Spleen (tissue), 11 donors: ENCODE measurements around the gene SERBP1. TPM values are rescaled to one million over a fixed set of nuclear protein-coding genes. Genes with fewer than 3 reads are reported as not detected.
A peak's percentile ranks its signal among the peaks of the same experiment; 100 is the strongest.
"Not testable (repeated sequence)": the region's sequence is repeated elsewhere in the genome, so short reads cannot be mapped to it uniquely, and the experiment has no call there.

ENCODE experiments used
- DNase-seq: peaks from one replicate; pipeline ENCODE4 v3.0.0-alpha.2; 2020
- H3K27ac ChIP-seq, 8 donors: fragments of 200-600 bp; sonication (generic) in 7 of 8; 1 replicate in 4 of 8; 2 replicates in 4 of 8; pipeline versions ENCODE4 v1.5.0 to v1.8.0; 2016 to 2021; ENCODE audit warnings: inconsistent platforms in 4 of 8, mild to moderate bottlenecking in 4 of 8, moderate library complexity in 1 of 8
- H3K27me3 ChIP-seq, 7 donors: fragments of 200-600 bp; sonication (generic) in 6 of 7; replicated peaks in 1 of 7; 1 replicate in 4 of 7; 2 replicates in 3 of 7; pipeline versions ENCODE4 v1.5.0 to v1.8.0; 2016 to 2021; ENCODE audit warnings: inconsistent platforms in 3 of 7, mild to moderate bottlenecking in 1 of 7
- H3K36me3 ChIP-seq, 6 donors: fragments of 200-600 bp; sonication (generic) in 5 of 6; 1 replicate in 4 of 6; 2 replicates in 2 of 6; pipeline versions ENCODE4 v1.5.0 to v1.8.0; 2016 to 2021; ENCODE audit warnings: inconsistent platforms in 2 of 6
- H3K4me1 ChIP-seq, 6 donors: fragments of 200-600 bp; sonication (generic) in 5 of 6; 1 replicate in 3 of 6; 2 replicates in 3 of 6; pipeline versions ENCODE4 v1.5.0 to v1.8.0; 2016 to 2021; ENCODE audit warnings: inconsistent platforms in 3 of 6
- H3K4me3 ChIP-seq, 8 donors: fragments of 200-600 bp; sonication (generic) in 7 of 8; 1 replicate in 4 of 8; 2 replicates in 4 of 8; pipeline versions ENCODE4 v1.5.0 to v1.8.0; 2016 to 2021; ENCODE audit warnings: inconsistent platforms in 4 of 8, mild to moderate bottlenecking in 4 of 8, moderate library complexity in 2 of 8
- H3K9me3 ChIP-seq, 8 donors: fragments of 200-600 bp; sonication (generic) in 7 of 8; 1 replicate in 4 of 8; 2 replicates in 4 of 8; pipeline versions ENCODE4 v1.5.0 to v1.8.0; 2016 to 2021; ENCODE audit warnings: inconsistent platforms in 4 of 8
- CTCF ChIP-seq, 11 experiments: fragments of 200-600 bp in 7 of 11; fragments of 450-650 bp in 4 of 11; sonication (generic) in 4 of 11; IDR thresholded peaks in 8 of 11; conservative IDR thresholded peaks in 3 of 11; 1 replicate in 7 of 11; 2 replicates in 4 of 11; pipeline versions ENCODE4 v1.4.0 to v1.8.0; 2016 to 2021; ENCODE audit warnings: antibody characterized with exemption in 11 of 11, inconsistent platforms in 4 of 11, mild to moderate bottlenecking in 1 of 11
- POLR2A ChIP-seq, 3 donors: fragments of 450-650 bp; IDR thresholded peaks; one replicate each; pipeline ENCODE4 v1.5.1; 2017; ENCODE audit warnings: antibody characterized with exemption in 3 of 3, mild to moderate bottlenecking in 1 of 3
- POLR2AphosphoS5 ChIP-seq, 3 donors: sonication (generic); formaldehyde crosslinking; IDR thresholded peaks; one replicate each; pipeline ENCODE4 v1.5.1; 2017; ENCODE audit warnings: antibody characterized with exemption in 3 of 3
- WGBS, 5 donors: extraction: QIAGEN DNeasy Blood & Tissue Kit in 3 of 5; methylation state at CpG; one replicate each; pipeline versions ENCODE4 v1.1.5 to v1.1.7; 2013 to 2018; 5-methylcytosine and 5-hydroxymethylcytosine counted together
- intact Hi-C: fragments of 100-400 bp; cut with DNase I; formaldehyde crosslinking; loops from one replicate; pipeline ENCODE4 v1.15.0; 2023; ENCODE audit warnings: low total_unique reads
- polyA plus RNA-seq, 3 donors: library from polyadenylated mRNA; stranded (reverse); fragments of 200-250 nt; gene quantifications; one replicate each; pipeline ENCODE4 v1.2.1, GENCODE V29; 2013
- total RNA-seq, 7 donors: library from RNA; depleted of rRNA in 3 of 7; stranded (reverse); fragments of >200 nt in 3 of 7; fragmentation: NEBNext Ultra II Directional in 4 of 7; extraction: Animal tissue kit (Norgen Biotek cat#: 25700) in 4 of 7; gene quantifications; one replicate each; pipeline versions ENCODE4 v1.1.0 to v1.2.1, GENCODE V29; 2016 to 2021
- donor health status: healthy with polysubstance abuse.
- donor health status: DM: no; HTN: no; CAD: no; lungs with moderate emphysema.
- donor health status: DM: no; HTN: no; CAD: no.
- donor health status: Bipolar disorder and iron deficiency.
- donor health status: healthy.
- donor health status: DM: no; HTN: no; CAD: no.
- donor health status: DM: yes; HTN: yes; CAD: no.

Gene SERBP1
- total and polyA plus RNA-seq, 10 donors: 82.9 to 200 (median 124) TPM

GRCh38 chr1:67401443-67401842, 28.8 kb downstream of the SERBP1 start:
- no peaks in the 10 kb centered on the region for H3K9me3 ChIP-seq
- DNase-seq: no peak
- H3K36me3 ChIP-seq: peaks cover 0 to 11% (median 0%) of the 10 kb centered on the region in 6 donors
- H3K27me3 ChIP-seq: no peaks in the 10 kb centered on the region
- TF ChIP-seq POLR2AphosphoS5 (IDR thresholded peaks at IDR 0.05) (peak in 2 of 3 donors; percentile 3 to 14), CTCF (IDR thresholded peaks at IDR 0.05 in 8 of 11, conservative IDR thresholded peaks at IDR 0.05 in 3 of 11) (no peak)
- no peak overlapping the region for H3K27ac ChIP-seq
- no peak overlapping the region for H3K4me3 ChIP-seq
- intact Hi-C loops: no loop called here
- 84 to 93% (median 89%) methylated on average over 6 of the region's 6 CpGs for WGBS, 5 donors
- no peaks in the 10 kb centered on the region for H3K4me1 ChIP-seq

GRCh38 chr1:67400029-67400786, 30.0 kb downstream of the SERBP1 start:
- H3K27ac ChIP-seq, intact Hi-C loops, H3K27me3 ChIP-seq, H3K4me1 ChIP-seq, DNase-seq, H3K9me3 ChIP-seq, H3K4me3 ChIP-seq: not testable (repeated sequence)
- WGBS, 5 donors: 87 to 93% (median 91%) methylated on average over 12 of the region's 12 CpGs
- peaks cover 0 to 22% (median 0%) of the 10 kb centered on the region in 6 donors for H3K36me3 ChIP-seq

- H3K4me1 ChIP-seq: no peaks in the 10 kb centered on the region
- H3K4me3 ChIP-seq: no peak overlapping the region
- intact Hi-C loops: no loop called here
- WGBS, 5 donors: 83 to 91% (median 85%) methylated on average over 7 of the region's 7 CpGs
- H3K9me3 ChIP-seq: no peaks in the 10 kb centered on the region
- no peak overlapping the region for H3K27ac ChIP-seq
- TF ChIP-seq POLR2A (IDR thresholded peaks at IDR 0.05): no peak
- no peak for TF ChIP-seq CTCF (IDR thresholded peaks at IDR 0.05 in 8 of 11, conservative IDR thresholded peaks at IDR 0.05 in 3 of 11)
- TF ChIP-seq POLR2AphosphoS5 (IDR thresholded peaks at IDR 0.05): no peak
- H3K27me3 ChIP-seq: no peaks in the 10 kb centered on the region
- H3K36me3 ChIP-seq: peaks cover 0 to 25% (median 0%) of the 10 kb centered on the region in 6 donors
- DNase-seq: no peak
These were observed 30.8 kb downstream of the SERBP1 start for GRCh38 chr1:67399199-67399993.

GRCh38 chr1:67394548-67394947, 35.7 kb downstream of the SERBP1 start:
- no peak for DNase-seq
- Histone ChIP-seq H3K36me3 (peaks cover 0 to 48% (median 2%) of the 10 kb centered on the region in 6 donors), H3K4me3 (no peak overlapping the region), H3K9me3 (no peaks in the 10 kb centered on the region), H3K27ac (no peak overlapping the region), H3K4me1 (no peaks in the 10 kb centered on the region), H3K27me3 (no peaks in the 10 kb centered on the region)
- WGBS, 5 donors: 90 to 98% (median 94%) methylated on average over 4 of the region's 4 CpGs
- intact Hi-C loops: no loop called here
- TF ChIP-seq POLR2AphosphoS5 (IDR thresholded peaks at IDR 0.05): no peak
- TF ChIP-seq CTCF (IDR thresholded peaks at IDR 0.05 in 8 of 11, conservative IDR thresholded peaks at IDR 0.05 in 3 of 11): no peak
- TF ChIP-seq POLR2A (IDR thresholded peaks at IDR 0.05): no peak
